Mucosa of descending colon (tissue), 3 donors: ENCODE results near the gene DCC. TPM values are rescaled to one million over a fixed set of nuclear protein-coding genes. Genes with fewer than 3 reads are reported as not detected.

ENCODE experiments used
- ATAC-seq: fragments of 200-7000 bp; cut with Tn5 transposase; one replicate; pipeline ENCODE4 v1.9.1; 2020; ENCODE audit warnings: mild to moderate bottlenecking, moderate library complexity
- DNase-seq, 3 donors: peaks; one replicate each; pipeline ENCODE4 v3.0.0-alpha.2; 2020
- H3K36me3 ChIP-seq: fragments of 200-600 bp; one replicate; pipeline ENCODE4 v1.8.0; 2021; ENCODE audit warnings: low read depth, mild to moderate bottlenecking
- H3K4me1 ChIP-seq: fragments of 200-600 bp; one replicate; pipeline ENCODE4 v1.8.0; 2021; ENCODE audit warnings: low read depth, mild to moderate bottlenecking
- H3K4me3 ChIP-seq: fragments of 200-600 bp; one replicate; pipeline ENCODE4 v1.8.0; 2021; ENCODE audit warnings: mild to moderate bottlenecking
- H3K9me3 ChIP-seq: fragments of 200-600 bp; one replicate; pipeline ENCODE4 v1.8.0; 2021; ENCODE audit warnings: mild to moderate bottlenecking
- CTCF ChIP-seq: fragments of 200-600 bp; IDR thresholded peaks from one replicate; pipeline ENCODE4 v1.8.0; 2022; ENCODE audit warnings: antibody characterized with exemption, mild to moderate bottlenecking
- intact Hi-C, 2 donors: fragments of 100-400 bp; cut with DNase I in 1 of 2; cut with micrococcal nuclease in 1 of 2; formaldehyde crosslinking; loops; one replicate each; pipeline versions ENCODE4 v1.11.0 to v1.11.1; 2022; cut with DNase I, micrococcal nuclease
- total RNA-seq, 3 donors: library from RNA; stranded (reverse); fragmentation: NEBNext Ultra II Directional in 2 of 3; extraction: Animal tissue kit (Norgen Biotek cat#: 25700) in 2 of 3; gene quantifications; one replicate each; pipeline versions ENCODE4 v1.2.1 to v1.2.4, GENCODE V29; 2021 to 2023
- donor health status: DM: no; HTN: no; CAD: no; lungs with moderate emphysema.
- donor health status: DM: no; HTN: no; CAD: no.
- donor health status: DM: no; HTN: yes; CAD: no.

Gene DCC
- total RNA-seq, 3 donors from 2014 or later: 0.26 to 1.3 (median 0.34) TPM

GRCh38 chr18:53261241-53261640 lies 921.2 kb downstream of the DCC start:
- Histone ChIP-seq H3K36me3 (no peaks in the 10 kb centered on the region), H3K4me1 (no peaks in the 10 kb centered on the region), H3K9me3 (peaks cover 5% of the 10 kb centered on the region), H3K4me3 (no peak overlapping the region)
- DNase-seq (no peak), ATAC-seq (no peak)
- intact Hi-C loops: no loop called here
- TF ChIP-seq CTCF: no peak

- DNase-seq (no peak), ATAC-seq (no peak)
- Histone ChIP-seq H3K4me3 (no peak overlapping the region), H3K36me3 (no peaks in the 10 kb centered on the region), H3K9me3 (peaks cover 4% of the 10 kb centered on the region), H3K4me1 (no peaks in the 10 kb centered on the region)
- no peak for TF ChIP-seq CTCF
- intact Hi-C loops: no loop called here
These were observed 926.9 kb downstream of the DCC start for GRCh38 chr18:53266850-53267249.

GRCh38 chr18:53268455-53268854 lies 928.5 kb downstream of the DCC start:
- H3K9me3 ChIP-seq: peaks cover 4% of the 10 kb centered on the region
- no peak for DNase-seq
- no peaks in the 10 kb centered on the region for H3K36me3 ChIP-seq
- no peak for TF ChIP-seq CTCF
- no peaks in the 10 kb centered on the region for H3K4me1 ChIP-seq
- no peak overlapping the region for H3K4me3 ChIP-seq
- intact Hi-C loops: no loop called here
- ATAC-seq: no peak

GRCh38 chr18:53281406-53281805 lies 941.4 kb downstream of the DCC start:
- no peak for DNase-seq
- Histone ChIP-seq H3K9me3 (no peaks in the 10 kb centered on the region), H3K4me3 (no peak overlapping the region), H3K36me3 (no peaks in the 10 kb centered on the region), H3K4me1 (no peaks in the 10 kb centered on the region)
- TF ChIP-seq CTCF: no peak
- intact Hi-C loops: no loop called here
- no peak for ATAC-seq

GRCh38 chr18:53283708-53284107 lies 943.7 kb downstream of the DCC start:
- H3K4me1 ChIP-seq: no peaks in the 10 kb centered on the region
- H3K9me3 ChIP-seq: no peaks in the 10 kb centered on the region
- H3K36me3 ChIP-seq: no peaks in the 10 kb centered on the region
- intact Hi-C loops: no loop called here
- ATAC-seq (no peak), DNase-seq (no peak)
- no peak overlapping the region for H3K4me3 ChIP-seq
- TF ChIP-seq CTCF: no peak

- intact Hi-C loops: no loop called here
- ATAC-seq (no peak), DNase-seq (no peak)
- Histone ChIP-seq H3K4me3 (no peak overlapping the region), H3K9me3 (no peaks in the 10 kb centered on the region), H3K36me3 (no peaks in the 10 kb centered on the region), H3K4me1 (no peaks in the 10 kb centered on the region)
- no peak for TF ChIP-seq CTCF
These were observed 965.5 kb downstream of the DCC start for GRCh38 chr18:53305461-53305860.
